A673 (cell line): Measurements from ENCODE around the gene CXXC1. TPM values are rescaled to one million over a fixed set of nuclear protein-coding genes. Genes with fewer than 3 reads are reported as not detected.

Experiments used
- BruUV-seq: library from RNA; stranded (reverse); fragments of 400-500 nt; replicated peaks from 2 replicates; lab custom pipeline; 2021; lab: Mats Ljungman, UMichigan
- CTCF ChIA-PET: fragments of 300-600 bp; sonication (Branson Sonifier 250); formaldehyde crosslinking; loops from one replicate; lab custom pipeline; 2022; ENCODE audit warnings: antibody characterized with exemption; lab: Charles Lee
- POLR2A ChIA-PET: fragments of 300-600 bp; sonication (Branson Sonifier 250); formaldehyde crosslinking; loops from one replicate; lab custom pipeline; 2022; ENCODE audit warnings: antibody characterized with exemption; ENCODE audit not compliant: low non-redundant PET; lab: Charles Lee
- DNase-seq: peaks from one replicate; pipeline ENCODE4 v3.0.0-alpha.2; 2015; ENCODE audit warnings: low spot score
- H3K27ac ChIP-seq: fragments of 200-600 bp; sonication (generic); 2 replicates; pipeline ENCODE4 v1.5.1; 2016; ENCODE audit warnings: mixed run types, low read depth, mild to moderate bottlenecking, mixed read lengths, antibody characterized with exemption, low read length; ENCODE audit not compliant: poor library complexity, severe bottlenecking
- H3K27me3 ChIP-seq: fragments of 200-600 bp; sonication (generic); replicated peaks from 2 replicates; pipeline ENCODE4 v1.6.1; 2017; ENCODE audit warnings: mixed run types, low read depth, mild to moderate bottlenecking, mixed read lengths, antibody characterized with exemption, low read length; ENCODE audit not compliant: insufficient read depth, poor library complexity
- H3K36me3 ChIP-seq: fragments of 200-600 bp; sonication (generic); 2 replicates; pipeline ENCODE4 v1.6.1; 2016; ENCODE audit warnings: mixed run types, mild to moderate bottlenecking, mixed read lengths, antibody characterized with exemption, low read length; ENCODE audit not compliant: insufficient read depth, poor library complexity, severe bottlenecking
- H3K4me1 ChIP-seq: fragments of 200-600 bp; sonication (generic); 2 replicates; pipeline ENCODE4 v1.6.1; 2017; ENCODE audit warnings: mixed run types, mild to moderate bottlenecking, mixed read lengths, antibody characterized with exemption, low read length; ENCODE audit not compliant: insufficient read depth, poor library complexity, severe bottlenecking
- H3K4me3 ChIP-seq: fragments of 200-600 bp; sonication (generic); 2 replicates; pipeline ENCODE4 v1.5.1; 2016; ENCODE audit warnings: low read depth, mixed run types, mild to moderate bottlenecking, mixed read lengths, low read length; ENCODE audit not compliant: poor library complexity, severe bottlenecking
- H3K9me3 ChIP-seq: fragments of 200-600 bp; sonication (generic); 2 replicates; pipeline ENCODE4 v1.6.1; 2016; ENCODE audit warnings: mixed run types, low read depth, mild to moderate bottlenecking, mixed read lengths, antibody characterized with exemption, low read length; ENCODE audit not compliant: poor library complexity, severe bottlenecking
- EZH2 ChIP-seq: fragments of 200-600 bp; sonication (generic); IDR thresholded peaks from 2 replicates; pipeline ENCODE4 v1.6.1; 2017; ENCODE audit warnings: borderline replicate concordance, low read depth, mild to moderate bottlenecking, mixed read lengths, antibody characterized with exemption, low read length; ENCODE audit not compliant: poor library complexity, severe bottlenecking
- intact Hi-C: fragments of 100-400 bp; cut with micrococcal nuclease; formaldehyde crosslinking; loops from one replicate; pipeline ENCODE4 v1.10.0; 2022; ENCODE audit not compliant: unreplicated experiment
- total RNA-seq: library from RNA; stranded (reverse); gene quantifications from 2 replicates; pipeline ENCODE4 v1.2.3, GENCODE V29; 2021
- TF ChIP-seq, protein P1 (sequence below): fragments of 300-800, 200-600 bp; sonication (generic); conservative IDR thresholded peaks from 2 replicates; pipeline ENCODE4 v1.5.1; 2017; ENCODE audit warnings: low read depth, mild to moderate bottlenecking, antibody characterized with exemption, low read length, moderate library complexity, mixed read lengths

CXXC1 gene
- total RNA-seq, 1 experiment from 2014 or later: 94.5 TPM

- Histone ChIP-seq H3K9me3 (no peaks in the 10 kb centered on the region), H3K4me3 (no peak overlapping the region), H3K27ac (no peak overlapping the region), H3K27me3 (no peaks in the 10 kb centered on the region), H3K36me3 (peaks cover 64% of the 10 kb centered on the region), H3K4me1 (no peaks in the 10 kb centered on the region)
- no peak for TF ChIP-seq EZH2
- TF ChIP-seq, protein P1, sequence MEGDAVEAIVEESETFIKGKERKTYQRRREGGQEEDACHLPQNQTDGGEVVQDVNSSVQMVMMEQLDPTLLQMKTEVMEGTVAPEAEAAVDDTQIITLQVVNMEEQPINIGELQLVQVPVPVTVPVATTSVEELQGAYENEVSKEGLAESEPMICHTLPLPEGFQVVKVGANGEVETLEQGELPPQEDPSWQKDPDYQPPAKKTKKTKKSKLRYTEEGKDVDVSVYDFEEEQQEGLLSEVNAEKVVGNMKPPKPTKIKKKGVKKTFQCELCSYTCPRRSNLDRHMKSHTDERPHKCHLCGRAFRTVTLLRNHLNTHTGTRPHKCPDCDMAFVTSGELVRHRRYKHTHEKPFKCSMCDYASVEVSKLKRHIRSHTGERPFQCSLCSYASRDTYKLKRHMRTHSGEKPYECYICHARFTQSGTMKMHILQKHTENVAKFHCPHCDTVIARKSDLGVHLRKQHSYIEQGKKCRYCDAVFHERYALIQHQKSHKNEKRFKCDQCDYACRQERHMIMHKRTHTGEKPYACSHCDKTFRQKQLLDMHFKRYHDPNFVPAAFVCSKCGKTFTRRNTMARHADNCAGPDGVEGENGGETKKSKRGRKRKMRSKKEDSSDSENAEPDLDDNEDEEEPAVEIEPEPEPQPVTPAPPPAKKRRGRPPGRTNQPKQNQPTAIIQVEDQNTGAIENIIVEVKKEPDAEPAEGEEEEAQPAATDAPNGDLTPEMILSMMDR: no peak
- intact Hi-C loops: no loop called here
- no peak for DNase-seq
- no TSS peak for BruUV-seq
- ChIA-PET CTCF (no interaction called here), POLR2A (no interaction called here)
Observed at GRCh38 chr18:50274044-50274442, 13.4 kb downstream of the CXXC1 start.

DNA sequence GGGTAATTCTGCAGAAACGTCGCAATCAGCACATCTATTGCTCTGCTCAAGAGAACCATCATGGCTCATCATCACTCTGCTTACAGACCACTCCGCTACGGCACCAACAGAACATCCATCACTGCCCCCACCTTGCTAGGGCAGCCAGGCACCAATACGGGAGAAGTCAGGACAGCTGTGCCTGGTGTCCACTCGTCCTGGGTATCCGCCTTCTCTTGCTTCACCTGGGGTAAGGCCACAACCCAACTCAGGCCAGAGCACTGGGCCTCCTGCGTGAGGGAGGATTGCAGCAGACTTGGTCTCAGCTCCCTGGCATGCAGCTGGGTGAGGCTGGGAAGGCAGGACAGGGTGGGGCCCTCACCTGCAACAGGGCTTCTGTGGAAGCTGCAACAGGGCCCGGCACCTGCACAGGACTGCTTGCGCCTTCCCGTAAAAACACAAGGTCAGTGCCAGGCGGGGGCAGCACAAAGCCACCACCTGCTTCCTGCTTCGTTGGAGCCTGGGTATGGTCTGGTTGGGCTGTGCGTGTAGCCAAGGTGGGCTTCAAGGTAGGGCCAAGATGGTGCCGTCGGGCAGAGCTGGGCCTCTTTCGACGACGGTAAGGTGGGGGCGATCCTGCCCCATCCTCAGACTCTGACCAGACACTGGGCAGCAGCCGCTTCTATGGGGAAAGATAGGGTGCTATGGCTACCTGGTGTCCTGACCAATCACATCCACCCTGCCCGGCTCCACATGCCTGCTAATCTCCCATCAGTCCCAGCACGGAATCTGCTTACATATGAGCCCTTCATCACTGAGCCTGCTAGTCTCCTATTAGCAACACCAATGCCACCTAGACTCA lies 14.1 kb downstream of the CXXC1 start:
- Histone ChIP-seq H3K4me3 (no peak overlapping the region), H3K36me3 (peaks cover 64% of the 10 kb centered on the region), H3K27me3 (no peaks in the 10 kb centered on the region), H3K27ac (no peak overlapping the region), H3K4me1 (no peaks in the 10 kb centered on the region), H3K9me3 (no peaks in the 10 kb centered on the region)
- no peak for DNase-seq
- TF ChIP-seq, protein P1: no peak
- no peak for TF ChIP-seq EZH2
- POLR2A ChIA-PET: no interaction called here
- CTCF ChIA-PET: no interaction called here
- intact Hi-C loops: no loop called here
- BruUV-seq: no TSS peak

- no peaks in the 10 kb centered on the region for H3K27me3 ChIP-seq
- BruUV-seq: no TSS peak
Observed at GRCh38 chr18:50272568-50272967, 14.9 kb downstream of the CXXC1 start.

More at GRCh38 chr18:50272568-50272967, 14.9 kb downstream of the CXXC1 start:
- ChIA-PET CTCF (no interaction called here), POLR2A (no interaction called here)
- intact Hi-C loops: no loop called here
- H3K9me3 ChIP-seq: no peaks in the 10 kb centered on the region
- peaks cover 60% of the 10 kb centered on the region for H3K36me3 ChIP-seq
- no peak overlapping the region for H3K27ac ChIP-seq
- TF ChIP-seq, protein P1: no peak
- TF ChIP-seq EZH2: no peak
- no peaks in the 10 kb centered on the region for H3K4me1 ChIP-seq
- H3K4me3 ChIP-seq: no peak overlapping the region
- no peak for DNase-seq
